HG02623 (cell line): ENCODE measurements around the gene FKBP9.

ENCODE experiments used
- ATAC-seq: cut with Tn5 transposase; IDR thresholded peaks from one replicate; pipeline ENCODE4 v1.9.1; 2021; ENCODE audit warnings: moderate library complexity; ENCODE audit not compliant: unreplicated experiment

FKBP9 gene

GRCh38 chr7:33054261-33054964 lies 97.2 kb downstream of the FKBP9 start:
- peak; percentile 38 for ATAC-seq

GRCh38 chr7:33055158-33055557 lies 97.9 kb downstream of the FKBP9 start:
- no peak for ATAC-seq
